Duodenal mucosa (tissue), 2 donors: ENCODE data around the gene PYGO2.
"Not testable (repeated sequence)": the region's sequence is repeated elsewhere in the genome, so short reads cannot be mapped to it uniquely, and the experiment has no call there.

Experiments
- H3K27ac ChIP-seq: one replicate; pipeline ENCODE4 v1.7.0; 2013; ENCODE audit warnings: low read depth, low read length
- H3K27me3 ChIP-seq, 2 donors: one replicate each; pipeline ENCODE4 v1.7.0; 2013; ENCODE audit warnings: low read length in 2 of 2, control low read depth in 1 of 2; ENCODE audit not compliant: insufficient read depth in 2 of 2, control insufficient read depth in 1 of 2
- H3K36me3 ChIP-seq, 2 donors: one replicate each; pipeline ENCODE4 v1.7.0; 2013; ENCODE audit warnings: low read length in 2 of 2, control low read depth in 1 of 2; ENCODE audit not compliant: insufficient read depth in 2 of 2, control insufficient read depth in 1 of 2
- H3K4me1 ChIP-seq, 2 donors: one replicate each; pipeline ENCODE4 v1.7.0; 2013; ENCODE audit warnings: low read length in 2 of 2, control low read depth in 1 of 2; ENCODE audit not compliant: insufficient read depth in 2 of 2, control insufficient read depth in 1 of 2
- H3K4me3 ChIP-seq, 2 donors: one replicate each; pipeline ENCODE4 v1.7.0; 2013; ENCODE audit warnings: low read length in 2 of 2, low read depth in 1 of 2
- H3K9ac ChIP-seq, 2 donors: one replicate each; pipeline ENCODE4 v1.7.0; 2013; ENCODE audit warnings: low read length in 2 of 2, low read depth in 1 of 2
- H3K9me3 ChIP-seq, 2 donors: one replicate each; pipeline ENCODE4 v1.7.0; 2013; ENCODE audit warnings: low read length in 2 of 2, control low read depth in 1 of 2; ENCODE audit not compliant: control insufficient read depth in 1 of 2

The PYGO2 gene

GRCh38 chr1:154910851-154911250, 50.7 kb downstream of the PYGO2 start:
- Histone ChIP-seq H3K27ac (no peak overlapping the region), H3K36me3 (no peaks in the 10 kb centered on the region), H3K27me3 (no peaks in the 10 kb centered on the region), H3K9ac (no peak overlapping the region), H3K4me1 (peaks cover 0 to 2% of the 10 kb centered on the region in 2 donors), H3K9me3 (no peaks in the 10 kb centered on the region), H3K4me3 (no peak overlapping the region)

GRCh38 chr1:154908937-154909336, 52.6 kb downstream of the PYGO2 start:
- Histone ChIP-seq H3K9me3 (no peaks in the 10 kb centered on the region), H3K27ac (no peak overlapping the region), H3K36me3 (no peaks in the 10 kb centered on the region), H3K9ac (no peak overlapping the region), H3K4me1 (peaks cover 0 to 2% of the 10 kb centered on the region in 2 donors), H3K27me3 (no peaks in the 10 kb centered on the region), H3K4me3 (no peak overlapping the region)

- not testable (repeated sequence) for H3K9ac ChIP-seq, H3K27ac ChIP-seq, H3K27me3 ChIP-seq, H3K36me3 ChIP-seq, H3K4me1 ChIP-seq, H3K4me3 ChIP-seq, H3K9me3 ChIP-seq
Observed at GRCh38 chr1:154908129-154908528, 53.5 kb downstream of the PYGO2 start.
